GM13977 (cell line): Measurements from ENCODE around the gene PCSK2.

ENCODE experiments used
- DNase-seq: peaks from one replicate; pipeline ENCODE4 v3.0.0; 2012; ENCODE audit warnings: low spot score
- in situ Hi-C: fragments of 300-500 bp; cut with MboI; formaldehyde crosslinking; loops from one replicate; pipeline ENCODE4 v1.12.0; 2022; ENCODE audit warnings: low sequenced_read_pairs, low pct_unique_long_range_greater_than_20kb, mixed read lengths, inconsistent platforms; ENCODE audit not compliant: unreplicated experiment
- TF ChIP-seq, protein P1 (sequence below): IDR thresholded peaks from 2 replicates; pipeline ENCODE4 v1.5.1; 2012; ENCODE audit warnings: mild to moderate bottlenecking, control low read depth; ENCODE audit not compliant: insufficient read depth; ENCODE audit errors: extremely low read depth, missing control alignments

The PCSK2 gene

GRCh38 chr20:17507032-17507431, 280.2 kb downstream of the PCSK2 start:
- in situ Hi-C loops = loop anchor here (25.0 kb wide), 1 partner anchor 780 kb away; the partner anchor contains the start of gene ZNF133
- TF ChIP-seq, protein P1, sequence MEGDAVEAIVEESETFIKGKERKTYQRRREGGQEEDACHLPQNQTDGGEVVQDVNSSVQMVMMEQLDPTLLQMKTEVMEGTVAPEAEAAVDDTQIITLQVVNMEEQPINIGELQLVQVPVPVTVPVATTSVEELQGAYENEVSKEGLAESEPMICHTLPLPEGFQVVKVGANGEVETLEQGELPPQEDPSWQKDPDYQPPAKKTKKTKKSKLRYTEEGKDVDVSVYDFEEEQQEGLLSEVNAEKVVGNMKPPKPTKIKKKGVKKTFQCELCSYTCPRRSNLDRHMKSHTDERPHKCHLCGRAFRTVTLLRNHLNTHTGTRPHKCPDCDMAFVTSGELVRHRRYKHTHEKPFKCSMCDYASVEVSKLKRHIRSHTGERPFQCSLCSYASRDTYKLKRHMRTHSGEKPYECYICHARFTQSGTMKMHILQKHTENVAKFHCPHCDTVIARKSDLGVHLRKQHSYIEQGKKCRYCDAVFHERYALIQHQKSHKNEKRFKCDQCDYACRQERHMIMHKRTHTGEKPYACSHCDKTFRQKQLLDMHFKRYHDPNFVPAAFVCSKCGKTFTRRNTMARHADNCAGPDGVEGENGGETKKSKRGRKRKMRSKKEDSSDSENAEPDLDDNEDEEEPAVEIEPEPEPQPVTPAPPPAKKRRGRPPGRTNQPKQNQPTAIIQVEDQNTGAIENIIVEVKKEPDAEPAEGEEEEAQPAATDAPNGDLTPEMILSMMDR = no peak
- no peak for DNase-seq

DNA sequence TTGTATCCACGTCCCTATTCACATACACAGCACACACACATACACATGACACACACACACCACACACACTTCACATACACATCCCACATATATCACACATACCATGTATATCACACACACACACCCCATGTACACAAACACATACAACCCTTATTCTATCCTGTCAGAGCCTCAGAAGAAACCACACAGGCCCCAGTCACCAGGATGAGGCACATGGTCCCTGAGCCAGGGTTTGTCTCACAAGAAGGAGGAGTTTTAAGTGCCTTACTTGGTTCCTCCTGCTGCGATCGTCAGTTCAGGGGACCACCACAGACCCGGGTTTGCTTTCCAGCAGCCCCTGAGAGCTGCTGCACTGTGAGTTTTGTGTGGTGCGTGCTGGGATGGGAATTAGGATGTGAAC, 280.7 kb downstream of the PCSK2 start:
- in situ Hi-C loops = loop anchor here (25.0 kb wide), 1 partner anchor 780 kb away; the partner anchor contains the start of gene ZNF133
- TF ChIP-seq, protein P1 = no peak
- DNase-seq = no peak

- no peak for DNase-seq
- in situ Hi-C loops = loop anchor here (25.0 kb wide), 1 partner anchor 779 kb away; the partner anchor contains the start of gene ZNF133
- TF ChIP-seq, protein P1 = no peak
Measured at GRCh38 chr20:17508756-17509155, 281.9 kb downstream of the PCSK2 start.

- TF ChIP-seq, protein P1 = no peak
- DNase-seq = no peak
- in situ Hi-C loops = loop anchor here (25.0 kb wide), 1 partner anchor 777 kb away; the partner anchor contains the start of gene ZNF133
Measured at GRCh38 chr20:17510548-17510947, 283.7 kb downstream of the PCSK2 start.

- TF ChIP-seq, protein P1 = no peak
- DNase-seq = no peak
- in situ Hi-C loops = loop anchor here (25.0 kb wide), 1 partner anchor 776 kb away; the partner anchor contains the start of gene ZNF133
Measured at GRCh38 chr20:17511401-17511800, 284.6 kb downstream of the PCSK2 start.

DNA sequence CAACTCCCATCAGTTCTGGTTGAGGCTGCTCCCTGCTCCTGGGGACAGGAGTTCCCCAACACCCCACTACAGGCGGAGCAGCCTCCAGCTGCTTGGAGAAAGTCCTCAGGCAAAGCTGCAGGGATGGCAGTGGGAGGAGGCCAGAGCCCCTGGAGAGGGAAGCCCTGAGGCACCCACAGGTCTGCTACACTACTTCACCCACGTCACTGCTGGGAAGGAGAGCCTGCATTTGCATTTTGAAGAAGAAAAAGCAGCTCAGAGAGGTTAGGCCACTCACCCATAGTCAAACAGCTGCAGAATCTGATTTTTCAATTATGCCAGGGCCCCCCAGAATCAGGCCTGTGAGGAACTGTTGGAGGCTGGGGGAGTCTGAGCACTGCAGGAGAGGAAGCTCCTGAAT, 287.1 kb downstream of the PCSK2 start:
- TF ChIP-seq, protein P1 = no peak
- no peak for DNase-seq
- in situ Hi-C loops = loop anchor here (25.0 kb wide), 1 partner anchor 773 kb away; the partner anchor contains the start of gene ZNF133

DNA sequence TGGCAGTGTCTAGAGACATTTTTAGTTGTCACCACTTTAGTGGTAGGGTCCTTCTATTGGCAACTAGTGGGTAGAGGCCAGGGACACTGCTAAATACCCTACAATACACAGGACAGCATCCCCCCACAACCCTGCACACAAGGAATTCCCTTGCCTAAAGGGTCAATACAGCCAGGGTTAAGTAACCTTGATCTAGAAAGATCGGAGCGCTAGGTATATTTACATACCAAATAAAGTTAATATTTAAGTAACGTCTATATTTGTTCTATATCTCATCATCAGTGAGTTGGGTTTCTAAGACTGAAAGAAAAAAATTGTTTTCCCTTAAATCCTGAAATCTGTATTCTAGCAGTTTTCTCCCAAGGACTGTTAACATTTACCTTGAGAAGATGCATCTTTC, 288.2 kb downstream of the PCSK2 start:
- TF ChIP-seq, protein P1 = no peak
- DNase-seq = no peak
- in situ Hi-C loops = loop anchor here (25.0 kb wide), 1 partner anchor 772 kb away; the partner anchor contains the start of gene ZNF133
